Kidney (tissue), 14 donors: ENCODE data around the gene ZNF621. TPM values are rescaled to one million over a fixed set of nuclear protein-coding genes. Genes with fewer than 3 reads are reported as not detected.

Experiments
- DNase-seq, 5 donors: peaks; one replicate each; pipeline ENCODE4 v3.0.0-alpha.2; 2013 to 2020
- FAIRE-seq: peaks from 2 replicates; lab custom pipeline; 2012; peaks lifted over from hg19 to GRCh38; lab: Jason Lieb, UNC
- H3K27ac ChIP-seq, 2 donors: one replicate each; pipeline ENCODE4 v1.7.0; 2013; ENCODE audit warnings: low read depth in 2 of 2, low read length in 2 of 2, inconsistent platforms in 1 of 2
- H3K27me3 ChIP-seq: one replicate; pipeline ENCODE4 v1.7.1; 2013; ENCODE audit warnings: low read length, inconsistent platforms; ENCODE audit not compliant: control insufficient read depth, insufficient read depth
- H3K36me3 ChIP-seq, 3 donors: one replicate each; pipeline versions ENCODE4 v1.7.0 to v1.7.1; 2013; ENCODE audit warnings: low read length in 3 of 3, control low read depth in 1 of 3, inconsistent platforms in 1 of 3; ENCODE audit not compliant: insufficient read depth in 3 of 3, control insufficient read depth in 2 of 3
- H3K4me1 ChIP-seq, 3 donors: one replicate each; pipeline versions ENCODE4 v1.7.0 to v1.7.1; 2013; ENCODE audit warnings: low read length in 3 of 3, inconsistent platforms in 1 of 3, low read depth in 1 of 3; ENCODE audit not compliant: control insufficient read depth in 2 of 3, insufficient read depth in 2 of 3
- H3K4me3 ChIP-seq, 3 donors: one replicate each; pipeline versions ENCODE4 v1.7.0 to v1.8.1; 2013; ENCODE audit warnings: low read length in 3 of 3, control low read depth in 1 of 3, inconsistent platforms in 1 of 3
- H3K9ac ChIP-seq, 3 donors: one replicate each; pipeline versions ENCODE4 v1.7.0 to v1.7.1; 2013; ENCODE audit warnings: low read length in 3 of 3, control low read depth in 1 of 3, inconsistent platforms in 1 of 3
- H3K9me3 ChIP-seq, 3 donors: one replicate each; pipeline versions ENCODE4 v1.7.0 to v1.7.1; 2013; ENCODE audit warnings: low read length in 3 of 3, control low read depth in 1 of 3, inconsistent platforms in 1 of 3; ENCODE audit not compliant: control insufficient read depth in 2 of 3, insufficient read depth in 1 of 3
- CTCF ChIP-seq: IDR thresholded peaks from 3 replicates; pipeline ENCODE4 v1.5.1; 2012; ENCODE audit warnings: mild to moderate bottlenecking, moderate library complexity, borderline replicate concordance; ENCODE audit not compliant: insufficient read depth; ENCODE audit errors: extremely low read depth
- intact Hi-C: fragments of 100-400 bp; cut with DNase I; formaldehyde crosslinking; loops from one replicate; pipeline ENCODE4 v1.11.1; 2022
- polyA plus RNA-seq: library from polyadenylated mRNA; stranded (reverse); fragments of 350-450 nt; fragmentation: Illumina TruSeq; extraction: RNeasy Lipid Tissue Mini Kit (QIAGEN cat#74804); gene quantifications from one replicate; pipeline ENCODE4 v1.2.3, GENCODE V29; 2014; ENCODE audit warnings: low read depth, low replicate concordance; ENCODE audit not compliant: insufficient read depth
- total RNA-seq: library from RNA; stranded (reverse); fragmentation: NEBNext Ultra II Directional; extraction: Animal tissue kit (Norgen Biotek cat#: 25700); gene quantifications from one replicate; pipeline ENCODE4 v1.2.1, GENCODE V29; 2021
- donor health status: control.
- donor health status: control.
- donor health status: control.
- donor health status: control.
- donor health status: control.
- donor health status: DM: yes; HTN: yes; CAD: no.
- donor health status: Normal renal cell carcinoma (clear cell type).

Gene ZNF621
- total and polyA plus RNA-seq, 2 donors from 2014 or later = 6.9 to 25.4 TPM

- H3K9ac ChIP-seq = no peak overlapping the region
- no peak for DNase-seq
- TF ChIP-seq CTCF = no peak
- intact Hi-C loops = no loop called here
- no peak overlapping the region for H3K27ac ChIP-seq
- no peaks in the 10 kb centered on the region for H3K4me1 ChIP-seq
- FAIRE-seq = no peak
- no peaks in the 10 kb centered on the region for H3K36me3 ChIP-seq
- H3K9me3 ChIP-seq = no peaks in the 10 kb centered on the region
- H3K4me3 ChIP-seq = no peak overlapping the region
- no peaks in the 10 kb centered on the region for H3K27me3 ChIP-seq
Measured at GRCh38 chr3:40497288-40497687, 27.5 kb upstream of the ZNF621 start.

GRCh38 chr3:40499952-40500351 is 24.8 kb upstream of the ZNF621 start:
- Histone ChIP-seq H3K4me3 (no peak overlapping the region), H3K9ac (no peak overlapping the region), H3K27me3 (no peaks in the 10 kb centered on the region), H3K36me3 (no peaks in the 10 kb centered on the region), H3K4me1 (no peaks in the 10 kb centered on the region), H3K27ac (no peak overlapping the region), H3K9me3 (no peaks in the 10 kb centered on the region)
- DNase-seq (no peak), FAIRE-seq (no peak)
- no peak for TF ChIP-seq CTCF
- intact Hi-C loops = no loop called here

- intact Hi-C loops = no loop called here
- no peak overlapping the region for H3K27ac ChIP-seq
- TF ChIP-seq CTCF = no peak
- H3K27me3 ChIP-seq = no peaks in the 10 kb centered on the region
- H3K36me3 ChIP-seq = no peaks in the 10 kb centered on the region
- no peaks in the 10 kb centered on the region for H3K9me3 ChIP-seq
- no peak overlapping the region for H3K4me3 ChIP-seq
- peaks cover 0 to 3% (median 0%) of the 10 kb centered on the region in 3 donors for H3K4me1 ChIP-seq
- DNase-seq (no peak), FAIRE-seq (no peak)
- H3K9ac ChIP-seq = no peak overlapping the region
Measured at GRCh38 chr3:40502034-40502433, 22.7 kb upstream of the ZNF621 start.
